ENCODE results near the gene ACOX3.

The ACOX3 gene

DNA sequence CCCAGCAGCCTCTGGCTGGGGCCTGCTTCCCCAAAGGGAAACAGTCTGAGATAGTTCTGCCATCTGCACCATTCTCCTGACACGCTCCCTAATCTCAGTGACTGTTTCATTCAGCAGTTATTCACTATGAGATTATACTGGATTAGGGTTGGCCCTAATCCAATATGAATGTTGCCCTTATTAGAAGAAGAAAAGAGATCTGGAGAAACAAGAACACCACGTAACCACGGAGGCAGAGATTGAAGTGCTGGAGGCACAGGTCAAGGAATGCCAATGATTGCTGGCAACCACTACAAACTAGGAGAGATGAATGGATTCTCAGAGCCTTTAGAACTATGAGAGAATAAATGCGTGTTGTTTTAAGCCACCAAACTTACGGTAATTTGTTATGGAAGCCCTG lies 7.4 kb downstream of the ACOX3 start:
- TF ChIP-seq, protein P1, sequence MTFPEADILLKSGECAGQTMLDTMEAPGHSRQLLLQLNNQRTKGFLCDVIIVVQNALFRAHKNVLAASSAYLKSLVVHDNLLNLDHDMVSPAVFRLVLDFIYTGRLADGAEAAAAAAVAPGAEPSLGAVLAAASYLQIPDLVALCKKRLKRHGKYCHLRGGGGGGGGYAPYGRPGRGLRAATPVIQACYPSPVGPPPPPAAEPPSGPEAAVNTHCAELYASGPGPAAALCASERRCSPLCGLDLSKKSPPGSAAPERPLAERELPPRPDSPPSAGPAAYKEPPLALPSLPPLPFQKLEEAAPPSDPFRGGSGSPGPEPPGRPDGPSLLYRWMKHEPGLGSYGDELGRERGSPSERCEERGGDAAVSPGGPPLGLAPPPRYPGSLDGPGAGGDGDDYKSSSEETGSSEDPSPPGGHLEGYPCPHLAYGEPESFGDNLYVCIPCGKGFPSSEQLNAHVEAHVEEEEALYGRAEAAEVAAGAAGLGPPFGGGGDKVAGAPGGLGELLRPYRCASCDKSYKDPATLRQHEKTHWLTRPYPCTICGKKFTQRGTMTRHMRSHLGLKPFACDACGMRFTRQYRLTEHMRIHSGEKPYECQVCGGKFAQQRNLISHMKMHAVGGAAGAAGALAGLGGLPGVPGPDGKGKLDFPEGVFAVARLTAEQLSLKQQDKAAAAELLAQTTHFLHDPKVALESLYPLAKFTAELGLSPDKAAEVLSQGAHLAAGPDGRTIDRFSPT (tag by site-specific recombination; IDR thresholded peaks at IDR 0.05): no peak
- TF ChIP-seq ZSCAN16 (tag by site-specific recombination; IDR thresholded peaks at IDR 0.05): no peak
- TF ChIP-seq, protein P2, sequence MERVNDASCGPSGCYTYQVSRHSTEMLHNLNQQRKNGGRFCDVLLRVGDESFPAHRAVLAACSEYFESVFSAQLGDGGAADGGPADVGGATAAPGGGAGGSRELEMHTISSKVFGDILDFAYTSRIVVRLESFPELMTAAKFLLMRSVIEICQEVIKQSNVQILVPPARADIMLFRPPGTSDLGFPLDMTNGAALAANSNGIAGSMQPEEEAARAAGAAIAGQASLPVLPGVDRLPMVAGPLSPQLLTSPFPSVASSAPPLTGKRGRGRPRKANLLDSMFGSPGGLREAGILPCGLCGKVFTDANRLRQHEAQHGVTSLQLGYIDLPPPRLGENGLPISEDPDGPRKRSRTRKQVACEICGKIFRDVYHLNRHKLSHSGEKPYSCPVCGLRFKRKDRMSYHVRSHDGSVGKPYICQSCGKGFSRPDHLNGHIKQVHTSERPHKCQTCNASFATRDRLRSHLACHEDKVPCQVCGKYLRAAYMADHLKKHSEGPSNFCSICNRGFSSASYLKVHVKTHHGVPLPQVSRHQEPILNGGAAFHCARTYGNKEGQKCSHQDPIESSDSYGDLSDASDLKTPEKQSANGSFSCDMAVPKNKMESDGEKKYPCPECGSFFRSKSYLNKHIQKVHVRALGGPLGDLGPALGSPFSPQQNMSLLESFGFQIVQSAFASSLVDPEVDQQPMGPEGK (tag by site-specific recombination; IDR thresholded peaks at IDR 0.05): no peak
- no peak for TF ChIP-seq TCF7L2 (IDR thresholded peaks at IDR 0.05; ENCODE audit: borderline replicate concordance, low read depth, low read length)
- no peak for TF ChIP-seq ZNF600 (tag by site-specific recombination; IDR thresholded peaks at IDR 0.05)
- TF ChIP-seq ZNF658 (tag by site-specific recombination; IDR thresholded peaks at IDR 0.05): no peak
- no peak for TF ChIP-seq REPIN1 (tag by site-specific recombination; IDR thresholded peaks at IDR 0.05; ENCODE audit: low read depth)
- H3K9me3 ChIP-seq (ENCODE audit: control insufficient read depth, insufficient read depth, low read depth, low read length): no peaks in the 10 kb centered on the region
- CTCF ChIA-PET: no interaction called here
- H3K27ac ChIP-seq (ENCODE audit: extremely low read depth, low read depth, low read length): no peak overlapping the region
- H3K4me3 ChIP-seq (ENCODE audit: low read depth, low read length): no peak overlapping the region
- POLR2A ChIA-PET: no interaction called here
- H3K4me1 ChIP-seq (ENCODE audit: control insufficient read depth, insufficient read depth, low read length): no peaks in the 10 kb centered on the region
- H3K36me3 ChIP-seq (ENCODE audit: control insufficient read depth in 2 of 2, insufficient read depth in 1 of 2, low read length in 2 of 2): no peaks in the 10 kb centered on the region

DNA sequence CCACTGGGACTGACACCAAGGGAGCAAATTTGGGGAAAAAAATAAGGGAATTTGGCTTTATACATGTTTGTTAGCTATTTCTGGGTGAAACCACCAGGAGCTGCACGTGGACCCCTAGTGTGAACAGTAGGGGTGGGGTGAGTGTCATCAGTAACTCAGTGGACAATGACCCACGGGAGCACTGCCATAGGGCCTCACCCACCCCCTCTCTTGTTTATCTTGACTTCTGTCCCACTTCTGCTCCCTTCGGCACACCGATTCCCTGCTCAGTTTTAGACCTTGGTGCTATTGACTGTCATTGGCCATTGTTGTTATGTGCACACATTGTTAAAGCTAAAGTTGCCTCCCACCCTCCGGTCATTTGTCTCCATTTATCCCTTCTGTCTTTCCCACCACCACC lies 9.0 kb downstream of the ACOX3 start:
- TF ChIP-seq, protein P3, sequence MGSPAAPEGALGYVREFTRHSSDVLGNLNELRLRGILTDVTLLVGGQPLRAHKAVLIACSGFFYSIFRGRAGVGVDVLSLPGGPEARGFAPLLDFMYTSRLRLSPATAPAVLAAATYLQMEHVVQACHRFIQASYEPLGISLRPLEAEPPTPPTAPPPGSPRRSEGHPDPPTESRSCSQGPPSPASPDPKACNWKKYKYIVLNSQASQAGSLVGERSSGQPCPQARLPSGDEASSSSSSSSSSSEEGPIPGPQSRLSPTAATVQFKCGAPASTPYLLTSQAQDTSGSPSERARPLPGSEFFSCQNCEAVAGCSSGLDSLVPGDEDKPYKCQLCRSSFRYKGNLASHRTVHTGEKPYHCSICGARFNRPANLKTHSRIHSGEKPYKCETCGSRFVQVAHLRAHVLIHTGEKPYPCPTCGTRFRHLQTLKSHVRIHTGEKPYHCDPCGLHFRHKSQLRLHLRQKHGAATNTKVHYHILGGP (tag by site-specific recombination; IDR thresholded peaks at IDR 0.05): no peak
- no peak for TF ChIP-seq SP7 (tag by site-specific recombination; IDR thresholded peaks at IDR 0.05)
- TF ChIP-seq YY1 (tag by site-specific recombination; IDR thresholded peaks at IDR 0.05): no peak
- no peak for TF ChIP-seq ZBTB48 (tag by site-specific recombination; IDR thresholded peaks at IDR 0.05)
- no peak for TF ChIP-seq ZNF311 (tag by site-specific recombination; IDR thresholded peaks at IDR 0.05; ENCODE audit: borderline replicate concordance)
- TF ChIP-seq, protein P4, sequence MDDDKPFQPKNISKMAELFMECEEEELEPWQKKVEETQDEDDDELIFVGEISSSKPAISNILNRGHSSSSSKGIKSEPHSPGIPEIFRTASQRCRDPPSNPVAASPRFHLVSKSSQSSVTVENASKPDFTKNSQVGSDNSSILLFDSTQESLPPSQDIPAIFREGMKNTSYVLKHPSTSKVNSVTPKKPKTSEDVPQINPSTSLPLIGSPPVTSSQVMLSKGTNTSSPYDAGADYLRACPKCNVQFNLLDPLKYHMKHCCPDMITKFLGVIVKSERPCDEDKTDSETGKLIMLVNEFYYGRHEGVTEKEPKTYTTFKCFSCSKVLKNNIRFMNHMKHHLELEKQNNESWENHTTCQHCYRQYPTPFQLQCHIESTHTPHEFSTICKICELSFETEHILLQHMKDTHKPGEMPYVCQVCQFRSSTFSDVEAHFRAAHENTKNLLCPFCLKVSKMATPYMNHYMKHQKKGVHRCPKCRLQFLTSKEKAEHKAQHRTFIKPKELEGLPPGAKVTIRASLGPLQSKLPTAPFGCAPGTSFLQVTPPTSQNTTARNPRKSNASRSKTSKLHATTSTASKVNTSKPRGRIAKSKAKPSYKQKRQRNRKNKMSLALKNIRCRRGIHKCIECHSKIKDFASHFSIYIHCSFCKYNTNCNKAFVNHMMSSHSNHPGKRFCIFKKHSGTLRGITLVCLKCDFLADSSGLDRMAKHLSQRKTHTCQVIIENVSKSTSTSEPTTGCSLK (tag by site-specific recombination; IDR thresholded peaks at IDR 0.05): no peak
- TF ChIP-seq, protein P5, sequence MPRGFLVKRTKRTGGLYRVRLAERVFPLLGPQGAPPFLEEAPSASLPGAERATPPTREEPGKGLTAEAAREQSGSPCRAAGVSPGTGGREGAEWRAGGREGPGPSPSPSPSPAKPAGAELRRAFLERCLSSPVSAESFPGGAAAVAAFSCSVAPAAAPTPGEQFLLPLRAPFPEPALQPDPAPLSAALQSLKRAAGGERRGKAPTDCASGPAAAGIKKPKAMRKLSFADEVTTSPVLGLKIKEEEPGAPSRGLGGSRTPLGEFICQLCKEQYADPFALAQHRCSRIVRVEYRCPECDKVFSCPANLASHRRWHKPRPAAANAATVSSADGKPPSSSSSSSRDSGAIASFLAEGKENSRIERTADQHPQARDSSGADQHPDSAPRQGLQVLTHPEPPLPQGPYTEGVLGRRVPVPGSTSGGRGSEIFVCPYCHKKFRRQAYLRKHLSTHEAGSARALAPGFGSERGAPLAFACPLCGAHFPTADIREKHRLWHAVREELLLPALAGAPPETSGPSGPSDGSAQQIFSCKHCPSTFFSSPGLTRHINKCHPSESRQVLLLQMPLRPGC (tag by site-specific recombination; IDR thresholded peaks at IDR 0.05): no peak
- TF ChIP-seq, protein P1 (tag by site-specific recombination; IDR thresholded peaks at IDR 0.05): no peak
- TF ChIP-seq GLI2 (tag by site-specific recombination; IDR thresholded peaks at IDR 0.05; ENCODE audit: borderline replicate concordance, low read depth): no peak
- no peaks in the 10 kb centered on the region for H3K4me1 ChIP-seq (ENCODE audit: control insufficient read depth, insufficient read depth, low read length)
- H3K27ac ChIP-seq (ENCODE audit: extremely low read depth, low read depth, low read length): no peak overlapping the region
- ChIA-PET POLR2A (no interaction called here), CTCF (interaction anchor here (0.6 kb wide), 1 partner anchor 29 kb away, joined by 3 read pairs; no protein-coding TSS in a partner anchor)
- no peaks in the 10 kb centered on the region for H3K9me3 ChIP-seq (ENCODE audit: control insufficient read depth, insufficient read depth, low read depth, low read length)
- no peaks in the 10 kb centered on the region for H3K36me3 ChIP-seq (ENCODE audit: control insufficient read depth in 2 of 2, insufficient read depth in 1 of 2, low read length in 2 of 2)
- H3K4me3 ChIP-seq (ENCODE audit: low read depth, low read length): no peak overlapping the region
